ENCODE measurements around the gene PARVA.
"Not testable (repeated sequence)": the region's sequence is repeated elsewhere in the genome, so short reads cannot be mapped to it uniquely, and the experiment has no call there.

The PARVA gene

GRCh38 chr11:12508151-12508751, 130.9 kb downstream of the PARVA start:
- FAIRE-seq: no peak

GRCh38 chr11:12509371-12509770, 132.0 kb downstream of the PARVA start:
- no peak for FAIRE-seq

GRCh38 chr11:12512132-12512531, 134.8 kb downstream of the PARVA start:
- no peak for FAIRE-seq

GRCh38 chr11:12512826-12513395, 135.5 kb downstream of the PARVA start:
- no peak for FAIRE-seq

- FAIRE-seq: no peak
These were observed 139.2 kb downstream of the PARVA start for GRCh38 chr11:12516387-12517105.

- no peak for FAIRE-seq
These were observed 139.9 kb downstream of the PARVA start for GRCh38 chr11:12517306-12517705.

- no peak for FAIRE-seq
These were observed 140.4 kb downstream of the PARVA start for GRCh38 chr11:12517741-12518140.

GRCh38 chr11:12518606-12519385, 141.4 kb downstream of the PARVA start:
- no peak for FAIRE-seq

- FAIRE-seq: no peak
These were observed 142.7 kb downstream of the PARVA start for GRCh38 chr11:12520054-12520453.

- FAIRE-seq: not testable (repeated sequence)
These were observed 143.2 kb downstream of the PARVA start for GRCh38 chr11:12520576-12520975.

GRCh38 chr11:12523180-12523924, 146.0 kb downstream of the PARVA start:
- FAIRE-seq: no peak

- no peak for FAIRE-seq
These were observed 147.5 kb downstream of the PARVA start for GRCh38 chr11:12524865-12525264.

- no peak for FAIRE-seq
These were observed 148.2 kb downstream of the PARVA start for GRCh38 chr11:12525466-12526055.

GRCh38 chr11:12526789-12527188, 149.4 kb downstream of the PARVA start:
- FAIRE-seq: no peak

- FAIRE-seq: no peak
These were observed 151.1 kb downstream of the PARVA start for GRCh38 chr11:12528487-12528886.

GRCh38 chr11:12529041-12529440, 151.7 kb downstream of the PARVA start:
- FAIRE-seq: no peak

- peak; percentile 11 for FAIRE-seq
These were observed 152.4 kb downstream of the PARVA start for GRCh38 chr11:12529793-12530192.

- FAIRE-seq: no peak
These were observed 153.6 kb downstream of the PARVA start for GRCh38 chr11:12531020-12531419.

- FAIRE-seq: no peak
These were observed 154.3 kb downstream of the PARVA start for GRCh38 chr11:12531681-12532080.

GRCh38 chr11:12532580-12532979, 155.2 kb downstream of the PARVA start:
- FAIRE-seq: no peak

- FAIRE-seq: no peak
These were observed 157.2 kb downstream of the PARVA start for GRCh38 chr11:12534549-12534948.

- FAIRE-seq: no peak
These were observed 157.9 kb downstream of the PARVA start for GRCh38 chr11:12535321-12535720.

Measured in A204.1 (cell line).